GM06990 (cell line): ENCODE data around the gene NPAS3.

ENCODE experiments used
- DNase-seq: peaks from one replicate; pipeline ENCODE4 v3.0.0-alpha.2; 2011; ENCODE audit not compliant: insufficient read length; ENCODE audit errors: extremely low read depth
- H3K27me3 ChIP-seq: replicated peaks from 2 replicates; pipeline ENCODE4 v1.6.0; 2011; ENCODE audit warnings: low read length; ENCODE audit not compliant: control insufficient read depth, insufficient read depth
- H3K36me3 ChIP-seq: 2 replicates; pipeline ENCODE4 v1.5.1; 2011; ENCODE audit warnings: low read length; ENCODE audit not compliant: control insufficient read depth, insufficient read depth
- H3K4me3 ChIP-seq: replicated peaks from 2 replicates; pipeline ENCODE4 v1.5.1; 2011; ENCODE audit warnings: low read depth, mild to moderate bottlenecking, control low read depth, low read length
- CTCF ChIP-seq: IDR thresholded peaks from 2 replicates; pipeline ENCODE4 v1.5.1; 2011; ENCODE audit warnings: low read length, control low read depth, mild to moderate bottlenecking, inconsistent platforms; ENCODE audit not compliant: insufficient read depth, poor library complexity, severe bottlenecking

NPAS3 gene

GRCh38 chr14:33467971-33468370 lies 529.3 kb downstream of the NPAS3 start:
- Histone ChIP-seq H3K36me3 (no peaks in the 10 kb centered on the region), H3K27me3 (no peaks in the 10 kb centered on the region), H3K4me3 (no peak overlapping the region)
- DNase-seq = no peak
- TF ChIP-seq CTCF = no peak

- DNase-seq = no peak
- no peak for TF ChIP-seq CTCF
- Histone ChIP-seq H3K36me3 (no peaks in the 10 kb centered on the region), H3K27me3 (no peaks in the 10 kb centered on the region), H3K4me3 (no peak overlapping the region)
Measured at GRCh38 chr14:33469898-33470297, 531.2 kb downstream of the NPAS3 start.

GRCh38 chr14:33471776-33472175 lies 533.1 kb downstream of the NPAS3 start:
- DNase-seq = no peak
- TF ChIP-seq CTCF = no peak
- Histone ChIP-seq H3K27me3 (no peaks in the 10 kb centered on the region), H3K36me3 (no peaks in the 10 kb centered on the region), H3K4me3 (no peak overlapping the region)

GRCh38 chr14:33475623-33476022 lies 536.9 kb downstream of the NPAS3 start:
- H3K36me3 ChIP-seq = no peaks in the 10 kb centered on the region
- no peaks in the 10 kb centered on the region for H3K27me3 ChIP-seq
- H3K4me3 ChIP-seq = no peak overlapping the region
- TF ChIP-seq CTCF = peak; percentile 41
- DNase-seq = no peak

- no peaks in the 10 kb centered on the region for H3K36me3 ChIP-seq
- peaks cover 2% of the 10 kb centered on the region; the same call in 1 of the 2 replicates for H3K27me3 ChIP-seq
- TF ChIP-seq CTCF = no peak
- no peak overlapping the region for H3K4me3 ChIP-seq
- no peak for DNase-seq
Measured at GRCh38 chr14:33477797-33478196, 539.1 kb downstream of the NPAS3 start.
